Right lung (tissue), 5 donors: ENCODE data around the gene ARHGEF19. TPM values are rescaled to one million over a fixed set of nuclear protein-coding genes. Genes with fewer than 3 reads are reported as not detected.

Experiments
- DNase-seq, 2 donors: peaks; one replicate each; pipeline ENCODE4 v3.0.0-alpha.2; 2013
- polyA plus RNA-seq, 5 donors: library from polyadenylated mRNA; unstranded; fragments of 120-200 nt; gene quantifications; one replicate each; pipeline versions ENCODE4 v1.2.1 to v1.2.3, GENCODE V29; 2013; ENCODE audit warnings: inconsistent platforms in 1 of 5, low replicate concordance in 1 of 5; ENCODE audit not compliant: insufficient read length in 5 of 5, insufficient read depth in 1 of 5

ARHGEF19 gene
- polyA plus RNA-seq, 5 donors = 43.0 to 66.2 (median 59.9) TPM

DNA sequence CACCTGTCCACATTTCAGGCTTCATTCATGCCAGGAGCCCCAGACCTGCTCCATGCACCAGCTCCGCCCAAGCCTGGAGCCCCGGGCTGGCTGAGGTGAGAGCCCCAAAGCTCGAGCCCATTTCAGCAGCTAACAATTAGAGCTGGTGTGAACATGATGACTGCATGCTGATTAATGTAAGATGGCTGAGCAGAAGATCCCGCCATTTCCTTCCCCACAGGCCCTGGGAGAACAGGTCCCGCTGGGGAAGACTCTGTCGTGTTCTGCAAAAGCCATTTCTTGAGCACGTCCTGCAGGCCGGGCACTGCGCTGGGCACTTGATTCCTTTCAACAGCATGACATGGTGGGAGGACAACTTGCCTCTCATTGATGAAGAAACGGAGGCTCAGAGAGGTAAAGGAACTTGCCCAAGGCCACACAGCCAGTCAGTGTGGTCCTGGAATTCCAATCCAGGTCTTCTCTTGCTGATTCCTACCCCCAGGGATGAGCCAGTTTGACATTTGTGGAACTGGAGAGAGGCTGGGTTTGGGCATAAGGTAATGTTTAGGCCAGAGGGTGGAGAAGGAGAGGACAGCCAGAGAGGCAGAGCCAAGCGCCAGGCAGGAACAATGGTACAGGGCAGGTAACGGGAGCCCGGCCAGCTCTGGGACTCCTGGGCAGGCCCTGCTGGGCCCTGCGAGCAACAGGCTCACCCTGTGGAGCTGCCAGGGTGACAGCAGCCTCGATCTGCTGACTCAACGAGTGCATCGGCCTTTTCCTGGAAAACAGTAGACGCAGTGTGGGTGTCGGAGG is 28.5 kb downstream of the ARHGEF19 start:
- no peak for DNase-seq

DNA sequence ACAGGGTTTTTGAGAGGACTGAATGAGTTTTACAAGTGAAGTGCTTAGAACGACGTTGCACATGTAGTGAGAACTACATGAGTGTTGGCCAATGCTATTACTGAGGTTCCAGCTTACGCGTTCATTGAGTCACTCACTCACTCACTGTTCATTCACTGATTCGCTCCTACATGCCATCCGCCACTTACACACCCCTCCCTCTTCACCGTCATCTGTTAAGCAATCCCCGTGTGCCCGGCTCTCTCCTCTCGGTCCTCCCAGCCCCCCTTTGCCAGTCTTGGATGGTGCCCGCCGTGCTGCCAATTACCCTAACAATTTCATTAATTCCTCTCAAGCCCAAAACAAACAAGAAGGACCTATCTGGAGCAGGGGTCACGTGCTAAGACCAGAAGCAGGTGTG is 29.3 kb downstream of the ARHGEF19 start:
- peak in 1 of 2 donors; percentile 61 for DNase-seq

DNA sequence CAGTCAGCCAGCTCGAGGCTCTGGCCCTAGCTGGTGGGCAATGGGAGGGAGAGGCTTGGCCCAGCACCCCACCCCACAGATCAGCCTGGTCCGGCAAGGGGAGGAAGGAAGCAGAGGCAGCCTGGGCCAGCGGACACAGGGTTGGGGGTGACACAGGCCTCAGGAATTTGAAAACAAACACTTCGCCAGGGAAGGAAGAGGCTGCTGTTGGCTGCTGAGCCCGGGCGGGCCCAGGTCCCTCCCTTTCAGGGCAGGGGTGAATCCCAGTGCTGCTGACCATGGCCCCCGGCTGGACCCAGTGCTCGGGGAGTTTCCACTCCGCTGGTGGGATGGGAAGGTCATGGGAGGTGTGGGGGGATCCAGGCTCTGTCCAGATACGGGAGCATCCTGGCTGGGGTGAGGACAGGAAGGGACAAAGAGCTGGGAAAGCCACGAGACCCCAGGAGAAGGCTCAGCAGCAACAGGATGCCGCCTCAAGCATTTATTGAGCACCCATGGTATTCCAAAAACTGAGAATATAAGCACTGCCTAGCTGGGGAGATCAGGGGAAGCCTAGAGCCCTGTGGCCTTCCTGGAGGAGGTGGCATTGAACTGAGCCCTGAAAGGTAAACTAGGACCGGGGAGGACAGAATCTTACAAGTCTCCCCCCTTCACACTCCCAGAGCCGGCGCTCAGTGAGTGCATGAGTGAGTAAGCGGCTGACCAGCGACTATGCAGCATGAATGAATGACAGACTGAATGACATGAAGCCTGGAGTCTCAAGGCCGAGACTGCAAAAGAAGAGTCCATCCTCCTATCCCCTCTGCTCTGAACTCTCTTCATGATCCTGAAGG is 30.3 kb downstream of the ARHGEF19 start:
- peak; percentile 77 to 85 for DNase-seq

DNA sequence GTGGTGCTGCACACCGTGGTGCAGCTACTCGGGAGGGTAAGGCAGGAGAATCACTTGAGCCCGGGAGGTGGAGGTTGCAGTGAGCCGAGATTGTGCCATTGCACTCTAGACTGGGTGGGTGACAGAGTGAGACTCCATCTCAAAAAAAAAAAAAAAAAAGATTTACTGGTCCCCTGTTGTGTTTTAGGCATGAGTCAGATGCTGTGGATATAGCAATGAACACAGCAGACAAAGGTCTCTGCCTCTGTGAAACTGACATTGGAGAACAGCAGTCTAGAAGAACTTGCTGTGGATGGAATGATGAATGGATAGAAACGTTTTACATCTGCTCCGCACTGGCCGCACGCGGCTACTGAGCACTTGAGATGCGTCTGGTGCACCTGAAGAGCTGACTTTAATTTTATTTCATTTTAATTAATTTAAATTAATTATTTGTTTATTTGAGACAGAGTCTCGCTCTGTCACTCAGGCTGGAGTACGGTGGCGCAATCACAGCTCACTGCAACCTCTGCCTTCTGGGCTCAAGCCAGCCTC is 32.1 kb downstream of the ARHGEF19 start:
- DNase-seq = no peak

DNA sequence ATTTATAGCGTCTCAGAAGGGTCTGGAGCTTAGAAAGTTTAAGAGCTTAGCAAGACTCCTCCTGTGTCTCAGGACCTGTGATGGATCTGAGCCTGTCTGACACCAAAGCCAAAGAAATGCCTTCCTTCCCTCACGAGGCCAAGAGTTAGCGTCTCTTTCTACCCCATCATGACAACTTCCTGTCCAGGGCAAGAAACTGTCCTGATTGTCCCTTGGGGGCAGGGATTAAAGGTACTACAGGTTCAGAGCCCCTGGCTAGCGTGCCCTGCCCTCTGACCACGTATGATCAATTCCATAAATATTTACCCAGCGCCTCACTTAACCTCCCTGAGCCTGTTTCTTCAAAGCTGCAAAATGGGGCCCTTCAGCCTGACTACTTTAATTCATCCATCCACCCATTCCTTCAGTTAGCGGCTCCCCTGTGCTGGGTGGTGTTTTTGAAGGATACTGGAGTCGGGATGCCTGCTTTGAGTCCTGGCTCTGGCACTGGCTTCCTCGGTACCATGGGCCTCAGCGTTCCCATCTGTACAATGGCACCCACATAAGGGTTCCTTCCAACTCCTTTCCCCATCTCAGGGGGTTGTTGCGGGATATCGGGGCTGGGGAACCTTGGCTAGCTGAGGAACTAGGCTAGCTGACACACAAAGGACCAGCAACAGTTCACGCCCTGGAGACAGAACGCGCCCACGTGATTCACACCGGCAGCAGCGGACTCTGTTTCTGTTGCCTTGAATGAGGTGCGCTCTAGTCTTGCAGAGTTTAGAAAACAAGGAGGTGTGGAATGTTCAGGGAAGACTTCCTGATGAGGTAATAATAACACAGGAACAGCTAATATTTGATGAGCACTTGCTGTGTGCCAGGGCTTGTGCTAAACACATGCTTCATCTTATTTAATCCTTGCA is 33.6 kb downstream of the ARHGEF19 start:
- DNase-seq = no peak

DNA sequence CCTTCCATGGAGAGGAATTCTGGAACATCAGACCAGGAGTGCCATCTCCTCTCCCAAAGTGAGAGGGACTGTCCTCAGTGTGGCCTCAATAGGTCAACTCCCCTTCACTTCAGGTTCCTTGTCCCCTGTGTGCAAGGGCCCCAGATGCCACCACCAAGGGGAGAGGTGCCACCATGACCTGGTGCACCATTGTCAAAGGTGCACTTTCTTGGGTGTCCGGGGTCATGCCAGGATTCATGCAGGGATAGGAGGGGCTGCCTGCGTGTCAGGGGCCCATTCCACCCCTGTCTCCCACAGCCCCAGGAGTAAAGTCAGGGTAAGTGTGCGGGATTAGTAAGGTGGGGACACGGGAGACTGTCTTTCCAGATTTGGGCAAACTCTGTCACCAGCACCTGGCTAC is 35.1 kb downstream of the ARHGEF19 start:
- DNase-seq = no peak

DNA sequence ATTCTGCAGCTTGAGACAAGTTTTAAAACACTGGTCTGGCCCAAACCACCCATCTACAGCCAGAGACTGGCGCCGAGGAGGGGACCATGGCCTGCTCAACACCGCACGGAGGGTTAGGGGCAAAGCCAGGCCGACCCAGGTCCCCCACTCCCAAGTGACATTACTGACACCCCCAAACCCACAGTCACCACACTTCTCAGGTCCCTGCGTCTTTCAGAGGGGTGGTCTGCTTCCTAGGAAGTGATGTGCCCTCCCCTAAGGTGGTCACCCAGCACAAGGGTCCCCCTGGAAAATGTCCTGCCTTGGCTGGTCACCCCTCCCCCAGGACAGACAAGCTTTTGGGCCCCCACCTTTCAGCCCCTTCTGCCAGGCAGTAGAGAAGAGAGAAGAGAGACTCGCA is 35.8 kb downstream of the ARHGEF19 start:
- no peak for DNase-seq

DNA sequence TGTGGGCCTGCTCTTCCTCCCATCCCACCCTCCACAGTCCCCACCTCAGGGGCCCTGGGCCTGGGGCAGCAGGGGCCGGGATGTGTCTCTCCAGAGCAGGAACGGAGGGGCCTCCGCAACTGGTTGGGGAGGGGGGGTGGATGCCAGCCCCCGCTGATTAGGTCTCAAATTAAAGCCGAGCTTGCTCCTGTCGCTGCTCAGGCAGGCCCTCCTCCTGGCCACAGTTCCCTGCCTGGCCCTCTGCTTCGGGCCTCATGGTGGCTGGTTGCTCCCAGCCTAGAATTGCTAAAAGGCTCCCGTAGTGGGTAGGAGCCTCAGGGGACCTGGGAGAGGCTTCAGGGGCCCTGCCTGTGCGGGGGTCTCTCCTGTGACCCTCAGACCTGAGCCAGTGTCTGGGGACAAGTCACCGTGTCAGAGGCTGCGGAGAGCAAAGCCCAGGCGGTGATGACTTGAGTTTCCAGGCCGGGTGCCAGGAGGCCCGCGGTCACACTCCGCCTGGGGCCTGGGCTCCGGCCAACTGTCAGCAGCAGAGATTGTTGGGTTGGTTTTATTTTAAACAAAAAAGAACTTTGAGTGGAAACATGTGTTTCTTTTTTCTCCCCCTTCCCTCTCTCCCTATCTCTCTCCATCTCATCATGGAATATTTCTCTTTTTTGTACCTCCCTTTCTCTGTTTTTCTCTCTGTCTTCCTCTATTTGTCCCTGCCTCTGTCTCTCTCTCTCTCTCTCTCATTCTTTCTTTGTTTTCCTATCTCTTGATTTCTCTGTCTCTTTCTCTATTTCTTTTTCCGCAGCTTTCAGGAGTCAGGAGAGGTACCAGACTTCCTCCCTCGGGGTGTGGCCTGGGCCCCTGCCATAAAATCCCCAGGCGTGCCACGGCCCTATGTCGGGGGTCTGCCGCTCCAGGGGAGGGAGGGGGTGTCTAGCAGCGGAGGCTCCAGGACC is 36.6 kb downstream of the ARHGEF19 start:
- DNase-seq = peak; percentile 95 to 96

DNA sequence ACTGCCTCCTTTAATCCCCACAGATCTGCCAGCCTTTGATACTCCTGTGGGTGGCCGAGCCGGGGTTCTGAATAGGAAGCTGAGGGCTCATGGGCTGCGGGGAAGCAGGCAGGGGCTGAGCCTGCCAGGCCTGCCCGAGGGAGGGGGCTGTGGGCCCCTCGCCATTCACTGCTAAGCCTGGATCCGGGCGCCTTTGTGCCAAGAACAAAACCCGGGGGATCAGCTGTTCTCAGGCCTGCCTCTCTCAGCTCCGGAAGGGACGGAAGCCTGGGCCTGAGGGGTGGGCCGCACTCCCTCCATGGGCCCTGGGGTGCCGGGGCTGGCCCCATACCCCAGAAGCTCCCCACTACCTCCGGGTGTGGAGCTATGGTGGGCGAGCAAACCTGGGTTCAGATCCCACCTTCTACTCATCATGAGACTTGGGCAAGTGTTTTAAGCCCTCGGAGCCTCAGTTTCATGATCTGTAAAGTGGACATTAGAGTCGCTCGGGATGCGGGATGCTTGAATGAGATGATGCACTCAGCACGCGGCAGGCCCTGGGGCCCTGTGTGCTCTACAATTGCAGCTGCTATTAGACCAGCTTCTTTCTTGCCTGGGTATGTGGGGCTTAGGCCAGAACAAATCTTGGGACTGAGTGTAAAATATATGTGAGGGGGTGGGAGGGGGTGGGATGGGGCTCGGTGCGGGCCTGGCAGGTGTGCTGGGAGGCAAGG is 37.4 kb downstream of the ARHGEF19 start:
- no peak for DNase-seq

DNA sequence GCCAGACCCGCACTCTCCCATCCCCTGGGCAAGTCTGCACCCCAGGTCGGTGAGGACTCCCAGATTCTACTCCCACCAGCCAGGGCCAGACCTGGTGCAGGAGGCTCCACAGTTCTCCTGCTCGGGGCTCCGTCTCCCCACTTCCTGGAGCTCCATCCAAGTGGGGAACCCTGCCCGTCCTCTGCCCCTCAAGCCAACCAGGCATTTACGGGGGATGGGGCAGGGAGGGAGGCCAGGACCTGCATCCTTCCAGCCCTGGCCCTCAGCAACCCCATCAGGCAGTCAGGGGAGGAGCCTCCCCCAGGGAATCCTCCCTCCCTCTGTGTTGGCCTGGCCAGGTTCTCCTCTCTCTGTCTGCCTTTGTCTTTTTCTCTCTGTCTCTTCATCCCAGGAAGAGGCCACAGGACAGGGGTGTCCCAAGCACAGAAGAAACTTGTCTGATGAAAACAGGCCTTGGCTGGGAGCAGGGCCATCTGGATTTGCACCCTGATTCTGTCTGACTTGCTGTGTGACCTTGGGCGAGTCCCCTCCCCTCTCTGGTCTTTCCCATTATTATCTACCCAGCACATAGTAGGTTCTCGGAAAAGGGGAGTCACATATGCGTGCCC is 38.1 kb downstream of the ARHGEF19 start:
- DNase-seq = no peak

DNA sequence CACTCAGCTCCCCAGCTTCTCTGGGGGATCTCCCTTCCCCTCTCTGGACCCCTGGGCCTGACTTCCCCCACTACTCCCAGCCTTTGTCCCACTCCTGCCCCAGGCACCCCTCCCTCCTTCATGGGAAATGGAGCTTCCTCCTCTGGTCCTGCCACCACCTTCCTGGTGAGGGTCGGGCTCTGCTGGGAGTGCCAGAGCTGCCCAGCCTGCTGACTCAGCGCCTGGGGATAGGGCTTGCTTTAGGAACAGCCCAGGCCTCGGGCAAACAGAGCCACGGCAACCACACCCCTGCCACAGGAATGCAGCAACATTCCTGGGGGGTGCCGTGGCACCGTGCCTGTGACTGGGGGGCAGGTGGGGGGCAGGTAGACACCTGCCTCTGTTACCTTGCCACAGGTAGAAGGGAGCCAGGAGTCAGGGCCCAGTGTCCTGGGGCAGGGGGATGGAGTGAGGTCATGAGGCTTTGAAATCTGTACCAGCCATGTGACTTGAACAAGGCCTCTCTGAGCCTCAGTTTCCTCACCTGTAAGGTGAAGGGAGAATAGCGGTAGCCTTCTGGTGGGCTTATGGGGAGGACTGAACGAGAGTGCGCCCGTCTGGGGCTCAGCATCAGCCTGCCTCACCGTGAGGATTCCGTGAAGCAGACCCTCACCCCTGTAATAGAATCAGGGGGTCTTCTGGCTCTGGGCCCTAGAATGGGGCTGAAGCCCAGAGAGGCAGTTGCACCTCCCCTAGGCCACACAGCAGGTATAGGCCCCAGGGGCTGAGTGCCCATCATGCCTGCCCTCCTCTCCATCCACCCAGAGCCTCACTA is 38.8 kb downstream of the ARHGEF19 start:
- no peak for DNase-seq

DNA sequence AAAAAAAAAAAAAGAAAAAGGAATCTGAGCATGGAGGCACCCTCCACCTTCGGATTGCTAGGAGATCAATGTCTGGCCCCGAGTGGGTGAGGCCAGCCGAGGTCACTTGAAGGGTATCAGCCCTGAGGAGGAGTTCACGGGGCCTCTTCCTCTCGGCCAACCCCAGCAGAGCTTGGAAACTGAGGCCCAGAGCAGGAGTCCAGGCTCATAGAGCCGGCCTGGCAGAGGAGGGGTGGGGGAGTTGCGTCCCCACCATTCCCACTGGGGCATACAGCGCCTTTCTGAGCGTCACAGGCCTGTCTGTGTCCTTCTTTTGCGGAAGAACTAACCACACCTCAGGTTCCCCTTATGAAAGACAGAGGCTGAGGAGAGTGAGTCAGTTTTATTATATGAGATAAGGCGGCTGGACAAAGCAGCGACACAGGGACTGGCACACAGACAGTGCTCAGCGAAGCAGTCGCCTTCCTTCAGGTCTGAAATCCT is 39.4 kb downstream of the ARHGEF19 start:
- DNase-seq = no peak

DNA sequence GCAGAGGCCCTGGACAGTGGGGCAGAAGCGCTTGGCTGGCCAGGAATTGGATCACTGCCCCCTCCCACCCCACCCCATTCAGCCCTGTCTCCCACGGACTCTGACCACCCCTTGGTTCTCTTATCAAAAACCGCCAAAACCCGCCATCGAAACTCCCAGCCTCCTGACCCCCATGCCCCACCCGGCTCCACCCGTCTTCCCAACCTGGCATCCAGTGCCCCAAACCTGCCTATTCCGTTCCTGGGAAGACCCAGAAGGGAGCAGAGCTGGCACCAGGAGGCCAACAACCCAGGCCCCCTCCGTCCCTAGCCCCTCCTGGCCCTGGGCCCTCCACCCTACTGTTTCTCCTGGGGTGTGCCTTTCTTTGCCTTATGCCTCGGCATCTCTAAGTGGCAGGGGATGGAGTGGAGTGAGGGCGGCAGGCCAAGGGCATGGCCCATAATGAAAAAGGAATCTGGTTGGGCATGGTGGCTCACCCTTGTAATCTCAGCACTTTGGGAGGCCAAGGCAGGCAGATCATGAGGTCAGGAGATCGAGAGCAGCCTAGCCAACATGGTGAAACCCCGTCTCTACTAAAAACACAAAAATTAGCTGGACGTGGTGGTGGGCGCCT is 40.1 kb downstream of the ARHGEF19 start:
- no peak for DNase-seq

DNA sequence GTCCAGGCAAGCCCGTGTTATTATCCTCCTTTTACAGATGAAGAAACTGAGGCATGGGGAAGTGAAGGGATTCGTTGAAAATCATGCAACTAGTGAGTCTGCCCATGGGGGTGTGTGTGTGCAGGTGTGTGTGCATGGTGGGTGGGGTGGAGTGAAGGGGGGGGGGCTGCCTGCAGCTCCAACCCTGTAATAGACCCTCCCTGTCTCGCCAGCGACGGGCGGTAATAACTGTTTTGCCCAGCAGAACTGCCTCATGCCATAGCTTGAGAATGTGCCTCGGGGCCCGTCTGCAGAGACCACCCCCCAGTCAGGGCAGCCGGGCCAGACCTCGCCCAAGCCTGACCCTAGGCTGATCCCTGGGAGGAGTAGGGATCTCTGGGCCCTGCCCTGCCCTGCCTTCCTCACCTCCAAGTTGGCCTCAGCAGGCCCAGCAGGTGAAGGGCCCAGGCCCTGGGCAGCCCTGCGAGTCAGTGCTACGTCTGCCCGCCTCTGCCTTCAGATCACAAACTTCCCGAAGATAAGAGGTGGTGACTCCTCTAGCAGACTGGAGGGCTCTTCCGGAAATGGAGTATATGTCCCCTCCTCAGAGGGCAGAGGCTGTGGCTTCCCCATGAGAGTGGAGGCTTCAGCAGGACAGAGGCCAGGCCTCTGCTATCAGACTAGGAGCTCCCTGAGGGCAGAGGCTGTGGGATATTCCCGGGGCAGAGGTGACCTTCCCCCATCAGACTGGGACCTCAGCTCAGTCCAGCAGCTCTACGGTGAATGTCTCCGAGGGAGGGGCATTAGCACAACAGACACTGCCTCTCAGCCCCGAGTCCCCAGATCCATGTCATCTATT is 40.9 kb downstream of the ARHGEF19 start:
- DNase-seq = no peak

DNA sequence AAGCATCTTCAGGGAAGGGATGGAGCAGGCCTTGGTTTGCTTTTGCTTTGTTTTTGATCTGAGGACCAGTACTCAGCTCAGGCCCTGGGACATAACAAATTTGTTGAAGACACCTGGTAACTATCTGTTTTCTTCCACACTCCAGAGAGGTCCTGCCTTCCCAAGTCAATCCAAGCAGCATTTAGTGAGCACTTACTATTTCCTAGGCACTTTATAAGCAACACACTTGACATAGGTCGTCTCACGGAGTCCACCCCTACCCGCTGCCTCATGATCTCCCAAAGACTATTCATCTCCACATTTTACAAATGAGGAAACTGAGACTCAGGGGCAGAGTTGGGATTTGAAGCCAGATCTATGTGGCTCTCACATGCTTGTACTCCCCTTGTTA is 42.2 kb downstream of the ARHGEF19 start:
- no peak for DNase-seq

DNA sequence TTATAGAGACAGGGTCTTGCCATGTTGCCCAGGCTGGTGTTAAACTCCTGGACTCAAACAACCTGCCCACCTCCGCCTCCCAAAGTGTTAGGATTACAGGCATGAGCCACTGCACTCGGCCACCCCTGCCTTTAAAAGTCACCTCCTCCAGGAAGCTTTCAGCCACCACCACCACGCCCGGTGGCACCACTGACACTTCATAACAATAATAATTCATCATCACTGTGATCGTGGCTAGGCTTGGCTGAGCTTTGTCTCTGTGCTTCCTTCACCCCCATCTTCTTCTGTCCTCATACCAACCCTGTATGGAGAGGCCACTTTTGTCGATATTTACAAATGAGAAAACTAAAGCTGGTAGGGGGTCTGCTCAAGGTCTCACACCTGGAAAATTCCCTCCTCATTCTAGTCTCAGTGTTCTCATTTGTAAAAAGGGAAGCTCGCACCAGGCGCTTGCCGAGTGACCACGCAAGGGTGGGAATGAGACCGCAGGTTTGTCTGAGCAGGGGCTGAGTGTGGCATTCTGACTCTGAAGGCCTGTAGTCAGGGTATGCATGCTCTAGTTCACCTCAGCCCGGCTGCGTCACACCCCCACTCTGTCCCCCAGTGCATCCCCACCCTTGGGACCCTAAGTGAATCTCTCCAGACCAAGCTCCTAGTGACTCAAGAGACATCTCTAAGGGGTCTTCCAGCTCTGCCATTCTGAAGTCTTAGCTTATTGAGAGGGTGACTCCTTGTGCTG is 43.7 kb downstream of the ARHGEF19 start:
- no peak for DNase-seq
